ENCODE results near the gene PLA2G4D.
"Not testable (repeated sequence)": the region's sequence is repeated elsewhere in the genome, so short reads cannot be mapped to it uniquely, and the experiment has no call there.

The PLA2G4D gene

DNA sequence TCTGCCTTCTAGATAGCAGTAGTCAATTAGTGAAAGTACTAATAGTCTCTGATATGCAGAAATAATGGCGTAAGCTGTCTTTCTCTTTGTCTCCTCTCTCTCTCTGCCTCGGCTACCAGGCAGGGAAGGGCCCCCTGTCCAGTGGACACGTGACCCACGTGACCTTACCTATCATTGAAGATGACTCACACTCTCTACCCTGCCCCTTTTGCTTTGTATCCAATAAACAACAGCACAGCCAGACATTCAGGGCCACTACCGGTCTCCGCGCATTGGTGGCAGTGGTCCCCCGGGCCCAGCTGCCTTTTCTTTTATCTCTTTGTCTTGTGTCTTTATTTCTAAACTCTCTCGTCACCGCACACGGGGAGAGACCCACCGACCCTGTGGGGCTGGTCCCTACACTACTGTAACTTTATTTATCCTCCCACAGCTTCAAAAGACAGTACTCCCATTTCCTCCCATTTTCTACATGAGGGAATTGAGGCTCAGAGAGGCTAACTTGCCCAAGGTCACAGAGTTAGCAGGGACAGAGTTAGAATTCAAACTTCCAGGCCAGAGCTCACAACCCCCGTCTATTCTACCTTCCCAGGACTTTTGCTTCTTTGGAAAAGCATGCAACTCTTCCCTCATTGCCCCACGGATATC lies 2.5 kb downstream of the PLA2G4D start:
- DNase-seq (ENCODE audit: insufficient read length, low spot score); FAIRE-seq: not testable (repeated sequence)

DNA sequence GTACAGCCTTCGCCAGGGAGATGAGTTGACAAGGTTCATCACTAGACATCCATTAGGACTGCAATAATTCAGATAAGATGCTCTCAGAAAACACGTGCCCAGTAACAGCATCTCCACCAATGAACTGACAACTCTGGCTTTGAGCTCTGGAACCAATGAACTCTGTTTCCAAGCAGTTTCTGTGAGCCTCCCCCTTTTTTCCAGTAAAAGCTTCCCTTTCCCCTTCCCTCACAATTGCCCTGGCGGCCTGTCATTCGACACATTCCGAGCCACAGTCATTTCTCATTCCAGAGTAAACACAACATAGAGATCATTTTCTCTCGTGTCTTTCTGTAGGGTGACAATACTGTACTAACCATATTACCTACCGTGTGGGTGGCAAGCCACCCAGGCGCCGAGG lies 3.6 kb downstream of the PLA2G4D start:
- FAIRE-seq (no peak), DNase-seq (ENCODE audit: insufficient read length, low spot score) (no peak)

DNA sequence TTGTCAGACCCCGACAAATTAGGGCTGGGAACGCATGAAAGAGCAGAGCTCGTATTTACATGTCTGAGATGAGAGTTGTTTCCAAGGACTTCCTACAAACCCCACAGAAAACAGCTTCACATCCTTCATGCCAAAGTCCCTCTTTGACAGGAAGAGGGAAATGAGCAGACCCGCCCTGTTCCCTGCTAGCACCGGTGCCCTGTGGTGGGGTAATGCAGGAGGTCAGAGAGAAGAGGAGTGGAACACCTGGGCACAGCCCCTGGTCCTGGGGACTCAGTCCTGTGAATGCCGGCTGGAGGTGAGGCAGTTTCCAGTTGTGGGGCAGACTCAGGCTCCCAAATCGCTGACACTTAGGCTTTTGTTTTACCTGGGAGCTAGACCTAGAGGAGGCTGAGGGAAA lies 4.0 kb downstream of the PLA2G4D start:
- no peak for DNase-seq (ENCODE audit: insufficient read length, low spot score)
- FAIRE-seq: no peak

DNA sequence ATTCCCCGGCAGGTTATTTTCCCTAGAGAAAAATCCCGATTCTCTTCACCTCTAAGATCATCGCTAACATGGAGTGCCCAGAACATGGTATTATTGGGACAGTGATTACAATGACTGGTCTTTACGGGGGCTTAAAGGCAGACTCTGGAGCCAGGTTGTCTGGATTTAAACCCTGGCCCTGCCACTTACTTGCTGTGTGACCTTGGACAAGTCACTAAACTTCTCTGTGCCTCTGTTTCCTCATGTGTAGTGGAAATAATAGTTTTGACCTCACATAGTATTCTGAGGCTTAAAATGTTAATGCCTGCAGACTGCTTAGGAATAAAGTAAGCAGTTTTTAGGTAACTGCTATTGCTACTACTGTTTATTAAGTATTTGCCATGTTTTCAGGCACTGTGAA lies 4.4 kb downstream of the PLA2G4D start:
- FAIRE-seq: no peak
- no peak for DNase-seq (ENCODE audit: insufficient read length, low spot score)

DNA sequence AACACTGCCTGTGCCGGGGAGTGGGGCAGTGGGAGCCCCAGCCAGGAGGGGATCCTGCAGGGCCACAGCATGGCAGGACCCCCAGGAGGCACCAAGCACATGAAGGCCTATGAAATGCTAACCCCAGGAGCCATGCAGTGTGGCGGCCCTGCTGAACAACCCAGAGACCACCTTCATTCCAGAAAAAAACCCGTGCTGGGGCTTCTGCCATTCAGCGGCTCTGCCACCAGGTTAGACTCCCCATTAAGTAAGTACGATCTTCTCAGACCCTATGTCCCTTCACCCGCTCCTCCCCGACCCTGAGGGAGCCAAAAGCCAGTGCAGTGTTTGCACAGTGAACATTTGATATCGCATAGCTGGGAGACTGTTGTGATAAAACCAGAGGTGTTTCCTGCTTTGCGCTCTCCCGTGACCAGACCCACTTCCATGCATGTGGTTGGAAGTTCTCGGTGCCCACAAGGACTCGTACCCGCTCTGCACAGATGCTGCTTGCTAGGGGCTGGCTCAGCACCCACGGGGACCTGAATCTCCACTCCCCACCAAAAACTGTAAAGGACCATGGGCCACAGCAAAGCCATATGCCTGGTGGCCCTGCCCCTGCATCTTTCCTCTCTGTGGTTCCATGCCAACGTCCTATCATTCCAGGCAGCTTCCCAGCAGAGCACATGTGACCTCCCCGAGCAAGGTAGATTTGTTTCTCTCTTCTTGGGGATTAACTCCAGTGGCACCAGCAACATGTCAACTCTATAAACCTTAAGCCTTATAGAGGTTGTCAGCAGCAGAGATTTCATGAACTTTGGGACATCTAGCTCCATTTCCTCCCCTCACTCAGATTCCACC lies 5.3 kb downstream of the PLA2G4D start:
- DNase-seq (ENCODE audit: insufficient read length, low spot score): no peak
- FAIRE-seq: no peak

DNA sequence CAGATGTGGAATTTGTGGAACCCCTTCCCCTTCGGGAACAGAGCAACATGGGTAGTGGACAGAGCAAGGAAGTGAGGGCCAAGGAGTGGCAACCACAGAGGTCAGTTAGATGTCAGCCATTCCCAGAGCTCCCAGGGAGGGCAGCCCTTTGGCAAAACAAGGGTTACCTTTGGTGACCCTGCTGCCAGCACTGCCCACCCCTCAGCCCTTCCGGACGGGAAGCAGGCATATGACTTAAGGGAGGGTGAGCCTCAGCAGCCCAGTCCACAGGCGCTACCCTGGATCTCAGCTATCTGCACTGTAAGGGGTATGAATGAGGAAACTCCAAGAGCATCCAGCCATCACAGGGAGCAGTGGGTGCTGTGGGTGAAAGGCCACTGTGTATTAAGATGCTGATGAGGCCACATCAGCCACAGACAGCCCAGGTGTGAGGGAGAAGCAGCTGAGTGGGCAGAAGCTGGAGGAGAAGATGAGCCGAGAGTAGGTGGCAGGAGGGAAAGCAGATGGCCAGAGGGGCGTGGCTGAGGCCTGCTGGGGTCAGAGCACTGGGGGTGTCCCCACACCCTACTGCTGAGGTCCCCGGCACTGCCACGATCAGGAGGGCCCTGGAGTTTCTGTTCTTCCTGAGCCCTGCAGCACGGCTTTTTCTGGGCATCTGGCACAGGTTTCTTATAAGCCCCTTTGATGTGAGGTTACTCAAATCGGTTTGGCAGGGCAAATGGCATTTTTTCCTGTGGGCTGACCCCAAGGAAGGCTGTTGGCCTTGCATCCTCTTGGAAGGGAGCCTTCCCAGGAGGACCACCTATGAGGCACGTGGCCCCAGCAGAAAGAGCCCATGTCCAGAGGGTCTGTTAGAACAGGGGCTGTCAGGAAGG lies 6.2 kb downstream of the PLA2G4D start:
- DNase-seq (ENCODE audit: insufficient read length, low spot score) (no peak), FAIRE-seq (no peak)

DNA sequence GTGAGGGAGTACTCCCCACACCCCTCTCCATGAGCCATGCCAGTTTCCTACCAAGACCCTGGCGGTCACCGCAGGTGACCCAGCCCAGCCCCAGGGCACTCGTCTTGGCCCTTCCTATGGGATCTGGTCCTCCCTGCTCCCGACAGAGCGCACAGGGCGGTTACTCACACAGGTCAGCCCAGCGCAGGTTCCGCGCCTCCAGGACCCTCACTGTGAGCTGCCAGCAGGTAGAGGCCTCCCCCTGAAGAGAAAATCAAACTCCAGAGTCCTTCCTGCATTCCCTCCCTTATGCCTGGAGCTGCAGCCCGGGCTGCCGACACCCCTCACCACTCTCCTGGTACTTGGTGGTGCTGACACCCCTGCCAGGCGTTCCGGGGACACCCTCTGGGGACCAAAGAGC lies 6.9 kb downstream of the PLA2G4D start:
- FAIRE-seq: no peak

DNA sequence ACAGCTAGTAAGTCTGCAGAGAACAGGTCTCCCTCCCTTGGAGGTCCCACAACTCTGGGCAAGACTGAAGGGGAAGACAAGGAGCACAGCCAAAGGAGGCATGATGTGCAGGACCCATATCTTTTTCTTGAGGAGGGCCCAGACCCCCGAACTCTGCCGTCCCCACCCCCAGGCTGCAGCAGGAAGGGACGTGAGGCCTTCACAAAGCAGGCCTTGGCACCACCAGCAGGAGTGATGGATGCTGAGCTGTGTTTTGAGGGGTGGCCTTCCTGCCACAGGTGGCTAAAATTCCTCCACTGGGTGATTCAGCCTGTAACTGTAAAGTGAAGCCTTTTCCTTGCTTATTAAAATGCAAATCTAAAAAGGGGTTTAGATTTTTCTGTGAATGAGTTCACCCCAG lies 8.6 kb downstream of the PLA2G4D start:
- no peak for FAIRE-seq
- DNase-seq (ENCODE audit: insufficient read length, low spot score): no peak

More for the DNA sequence above, 6.9 kb downstream of the PLA2G4D start:
- no peak for DNase-seq (ENCODE audit: insufficient read length, low spot score)

DNA sequence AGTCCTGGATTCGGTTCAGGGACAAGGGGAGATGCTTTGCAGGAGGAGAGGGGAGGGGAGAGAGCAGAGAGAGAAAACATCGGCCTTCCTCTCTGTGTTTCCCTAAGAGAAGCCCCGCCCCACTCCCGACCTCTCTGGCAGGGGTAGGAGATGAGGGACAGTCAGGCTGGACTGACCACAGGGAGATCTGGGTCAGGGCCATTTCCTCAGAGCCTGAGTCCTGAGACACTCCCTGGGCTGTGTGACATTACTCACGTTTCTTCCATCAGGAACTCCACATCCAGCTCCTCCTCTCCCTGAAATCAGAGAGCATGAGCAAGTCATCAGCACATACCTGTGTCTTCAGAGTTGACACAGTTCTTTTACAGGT lies 9.1 kb downstream of the PLA2G4D start:
- FAIRE-seq (no peak), DNase-seq (ENCODE audit: insufficient read length, low spot score) (no peak)

DNA sequence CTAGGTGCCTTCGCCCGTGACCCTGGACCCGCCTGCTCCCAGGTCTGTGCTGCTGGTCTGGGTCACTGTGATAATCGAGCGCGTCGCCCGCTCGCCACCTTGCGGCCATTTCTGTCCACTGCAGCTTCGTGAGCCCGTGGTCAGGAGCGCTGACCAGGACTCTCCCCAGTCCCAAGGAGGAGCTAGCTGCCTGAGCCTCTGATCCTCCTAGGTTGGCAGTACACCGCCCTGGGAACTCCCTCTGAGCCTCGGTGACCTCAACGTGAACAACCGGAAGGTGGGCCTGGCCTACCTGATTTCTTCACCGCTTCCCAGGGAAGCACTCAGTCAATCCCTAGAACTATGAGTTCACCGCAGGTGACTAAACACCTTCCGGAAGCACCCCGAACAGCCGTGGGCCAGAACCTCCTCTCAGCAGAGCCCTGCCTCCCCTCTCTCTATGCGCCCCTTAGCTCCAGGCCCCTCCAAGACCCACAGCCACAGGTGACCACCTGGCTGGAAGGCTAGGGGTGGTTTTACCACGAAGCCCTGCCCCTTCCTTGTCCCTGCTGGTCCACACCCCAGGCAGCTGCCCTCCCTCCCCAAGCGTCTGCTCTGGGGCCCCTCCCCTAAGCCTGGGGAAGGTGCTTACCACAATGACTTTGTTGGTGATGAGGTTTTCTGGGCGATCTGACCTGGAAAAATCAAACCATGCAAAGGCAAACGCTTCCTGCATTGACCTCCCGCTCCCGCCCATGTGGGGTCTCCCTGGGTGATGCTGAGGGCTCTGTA lies 9.7 kb downstream of the PLA2G4D start:
- peak; percentile 90 for FAIRE-seq
- DNase-seq (ENCODE audit: insufficient read length, low spot score): peak; percentile 80

DNA sequence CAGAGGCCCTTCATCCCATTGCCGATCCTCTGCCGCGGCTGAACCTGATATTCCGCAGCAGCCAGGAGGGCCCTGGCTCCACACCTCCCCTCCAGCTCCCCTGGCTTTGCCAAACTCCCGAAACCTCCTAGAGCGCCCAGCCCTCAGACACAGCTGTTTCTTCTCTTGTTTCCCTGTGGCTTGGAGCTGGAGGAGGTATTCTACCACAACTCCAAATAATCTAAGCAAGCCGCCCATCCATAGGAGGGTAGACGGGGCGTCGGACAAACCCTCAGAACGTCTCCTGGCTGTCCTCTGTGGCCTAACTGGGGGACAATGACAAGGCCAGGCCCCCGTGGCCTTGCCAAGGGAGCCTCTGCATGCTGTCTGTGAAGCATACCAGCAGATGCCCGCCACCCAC lies 10.4 kb downstream of the PLA2G4D start:
- FAIRE-seq (no peak), DNase-seq (ENCODE audit: insufficient read length, low spot score) (no peak)

DNA sequence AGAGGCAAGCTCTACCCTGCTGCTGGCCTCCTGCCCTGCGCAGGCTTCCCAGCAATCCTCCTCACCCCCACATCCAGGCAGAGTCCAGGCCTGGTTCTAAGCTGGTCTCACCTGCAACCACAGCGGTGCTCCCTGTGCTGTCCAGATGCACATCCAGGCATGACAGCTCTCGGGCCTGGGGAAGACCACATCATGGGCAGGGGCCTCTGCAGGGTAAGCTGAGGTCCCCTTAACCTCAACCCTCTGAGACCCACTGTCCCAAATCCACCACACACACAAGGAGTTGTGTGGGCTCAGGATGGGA lies 10.8 kb downstream of the PLA2G4D start:
- FAIRE-seq: no peak

DNA sequence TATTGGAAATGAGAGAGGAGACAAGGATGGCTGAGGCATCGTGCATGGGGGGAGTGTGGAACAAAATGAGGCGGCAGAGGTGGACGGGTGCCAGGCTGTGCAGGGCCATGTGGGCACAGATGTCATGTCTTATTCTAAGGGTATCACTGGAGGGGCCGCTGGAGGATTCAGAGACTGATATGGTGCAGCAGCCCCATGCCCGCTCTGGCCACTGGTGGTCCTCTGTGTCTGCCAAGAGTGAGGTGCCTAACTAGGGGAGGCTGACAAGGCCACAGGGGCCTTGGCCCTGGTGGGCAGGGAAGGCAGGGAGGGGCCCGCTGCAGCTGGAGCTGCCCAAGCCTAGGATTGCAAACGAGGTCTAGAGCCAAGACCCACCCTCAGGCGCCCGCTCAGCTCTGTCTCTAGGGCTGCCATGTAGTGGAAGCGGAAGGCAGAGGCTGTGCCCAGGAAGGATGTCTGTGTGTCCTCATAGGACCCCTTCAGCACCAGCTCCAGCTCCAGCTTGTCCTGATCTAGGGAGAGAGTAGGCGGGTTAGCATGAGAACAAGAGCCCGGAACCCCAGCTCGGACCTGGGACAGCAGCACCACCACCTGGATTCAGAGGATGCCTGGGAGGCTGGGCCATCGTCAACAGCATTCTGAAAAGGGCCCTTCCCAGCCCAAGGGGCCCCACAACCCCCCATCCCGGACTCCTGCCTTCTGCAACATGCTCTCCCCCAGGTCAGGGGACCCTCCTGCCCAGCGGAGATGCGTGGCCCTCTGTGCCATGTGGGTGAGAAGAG lies 11.3 kb downstream of the PLA2G4D start:
- DNase-seq (ENCODE audit: insufficient read length, low spot score): no peak
- no peak for FAIRE-seq

More for the DNA sequence above, 10.8 kb downstream of the PLA2G4D start:
- no peak for DNase-seq (ENCODE audit: insufficient read length, low spot score)

DNA sequence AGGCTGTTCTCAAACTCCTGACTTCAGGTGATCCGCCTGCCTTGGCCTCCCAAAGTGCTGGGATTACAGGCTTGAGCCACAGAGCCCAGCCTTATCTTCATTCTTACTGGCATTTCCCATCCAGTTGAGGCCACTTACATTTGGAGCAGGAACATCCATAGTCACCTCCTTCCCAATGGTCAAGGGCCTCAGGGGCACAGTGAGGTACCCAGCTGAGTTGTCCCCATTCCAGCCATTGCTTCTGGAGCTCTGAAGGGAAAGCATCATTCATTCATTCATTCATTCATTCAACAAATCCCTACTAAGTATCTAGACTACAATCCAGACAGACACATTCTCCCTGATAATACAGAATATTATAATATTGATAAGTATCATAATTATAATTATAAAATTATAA lies 12.2 kb downstream of the PLA2G4D start:
- no peak for FAIRE-seq
- DNase-seq (ENCODE audit: insufficient read length, low spot score): no peak

DNA sequence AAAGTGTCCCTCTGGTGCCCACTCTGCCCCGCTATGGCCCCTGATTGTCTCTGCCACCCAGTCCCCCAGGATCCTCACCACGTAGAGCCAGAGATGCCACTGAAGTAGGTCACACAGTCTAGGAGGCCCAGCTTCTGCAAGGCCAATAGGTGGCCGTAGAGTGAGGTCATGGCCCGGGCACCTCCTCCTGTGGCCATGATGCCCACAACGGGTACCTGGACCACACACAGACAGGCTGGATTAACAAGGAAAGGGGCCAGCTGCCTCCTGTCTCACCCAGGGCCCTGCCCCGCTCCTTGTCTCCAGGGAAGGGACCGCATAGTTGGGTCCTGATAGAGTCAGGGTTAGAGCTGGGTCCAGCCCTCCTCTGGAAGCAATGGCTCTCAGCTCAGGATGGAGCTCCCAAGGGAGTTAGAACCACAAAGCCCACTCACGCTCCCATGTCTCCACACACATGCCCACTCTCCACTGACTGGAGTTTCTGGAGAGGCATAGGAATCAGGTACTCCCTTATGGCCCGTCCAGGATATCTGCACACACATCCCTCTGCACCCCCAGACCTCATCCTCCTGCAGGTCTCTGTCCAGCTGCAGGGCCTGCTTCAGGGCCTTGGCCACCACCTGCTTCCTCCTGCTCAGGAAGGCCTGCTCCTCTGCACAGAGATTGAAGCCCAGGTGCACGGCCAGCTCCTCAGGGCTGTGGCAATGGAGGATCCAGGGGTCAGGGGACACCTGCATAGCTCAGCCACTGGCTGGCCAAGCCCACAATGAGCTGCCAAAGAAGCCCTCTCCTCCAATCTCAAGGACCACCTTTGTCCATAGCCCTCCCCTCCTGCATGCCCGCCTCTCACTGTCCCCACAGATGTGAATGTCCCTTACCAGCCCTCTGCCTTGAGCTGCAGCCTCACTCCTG lies 13.2 kb downstream of the PLA2G4D start:
- FAIRE-seq (no peak), DNase-seq (ENCODE audit: insufficient read length, low spot score) (no peak)

DNA sequence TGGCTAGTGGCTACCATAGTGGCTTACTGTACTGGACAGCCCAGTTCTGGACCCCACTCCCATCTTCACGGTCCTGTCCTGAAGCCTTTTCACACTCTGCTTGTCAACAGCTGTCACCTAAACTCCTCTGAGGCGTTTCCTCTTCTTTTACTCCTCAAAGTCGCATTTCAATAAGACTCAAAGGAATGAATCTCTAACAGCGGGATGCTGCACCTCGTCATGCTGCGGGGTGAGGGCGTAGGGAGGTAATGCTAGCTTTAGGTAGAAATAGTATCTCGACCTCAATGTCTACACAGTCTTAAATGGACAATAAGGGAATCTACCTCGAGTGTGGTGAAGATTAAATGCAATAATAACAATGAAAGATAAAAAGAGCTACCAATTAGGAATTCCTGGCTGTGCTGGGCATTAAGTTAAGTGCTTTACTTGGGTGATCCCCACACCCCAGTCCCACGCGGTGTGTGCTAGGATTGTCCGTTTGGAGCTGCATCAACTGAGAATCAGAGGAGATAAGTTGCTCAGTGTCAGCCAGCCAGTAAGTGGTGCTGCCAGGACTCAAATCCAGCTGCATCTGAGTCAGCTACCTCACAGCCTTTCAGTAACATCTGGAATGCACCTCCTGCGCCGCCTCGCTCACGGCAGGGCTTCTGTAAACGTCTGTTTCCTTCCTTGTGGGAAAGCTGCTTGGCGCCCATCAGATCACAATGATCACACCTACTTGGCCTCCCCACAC lies 14.0 kb downstream of the PLA2G4D start:
- FAIRE-seq (no peak), DNase-seq (ENCODE audit: insufficient read length, low spot score) (no peak)

DNA sequence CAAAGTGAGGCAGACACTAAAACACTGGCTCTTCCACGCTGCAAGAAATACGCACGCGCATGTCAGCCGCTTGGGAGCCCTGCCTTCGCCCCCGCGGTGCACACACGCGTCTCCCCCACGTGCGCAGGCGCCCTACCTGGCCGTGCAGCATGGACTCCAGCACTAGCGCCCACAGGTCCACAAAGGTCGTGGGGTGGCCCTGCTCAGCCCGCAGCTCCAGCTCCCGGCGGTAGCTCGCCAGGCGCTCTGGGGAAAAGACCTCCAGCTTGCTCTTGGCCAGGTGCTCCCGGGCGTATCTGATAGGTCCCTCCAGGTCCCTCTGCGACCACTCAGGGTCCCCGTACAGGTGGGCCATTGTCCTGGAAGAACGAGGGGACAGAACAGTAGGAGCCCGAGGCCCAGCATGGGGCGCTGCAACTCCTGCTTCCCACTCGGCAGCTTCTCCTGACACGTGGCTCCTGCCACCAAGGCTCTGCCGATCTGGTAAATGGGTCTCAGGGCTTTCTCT lies 14.9 kb downstream of the PLA2G4D start:
- DNase-seq (ENCODE audit: insufficient read length, low spot score) (no peak), FAIRE-seq (no peak)

DNA sequence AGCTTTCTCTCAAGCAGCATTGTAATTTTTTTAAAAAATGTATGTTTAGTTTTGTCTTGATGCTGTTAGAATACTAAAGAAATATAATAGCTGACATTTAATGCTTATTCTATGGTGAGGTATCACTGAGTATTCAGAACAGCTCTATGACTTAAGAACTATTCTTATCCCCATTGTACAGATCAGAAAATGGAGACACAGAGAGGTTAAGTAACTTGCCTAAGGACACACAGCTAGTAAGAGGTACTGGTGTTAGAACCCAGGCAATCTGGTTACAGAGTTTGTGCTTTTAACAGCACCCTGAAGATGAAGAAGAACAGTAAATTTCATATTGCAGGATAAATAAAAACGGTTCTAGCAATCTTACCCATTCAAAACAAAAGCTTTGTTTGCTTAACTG lies 15.5 kb downstream of the PLA2G4D start:
- FAIRE-seq: no peak

More for the DNA sequence above, 15.5 kb downstream of the PLA2G4D start:
- no peak for DNase-seq (ENCODE audit: insufficient read length, low spot score)
